ENCODE results near the gene DOCK2.
"Not testable (repeated sequence)": the region's sequence is repeated elsewhere in the genome, so short reads cannot be mapped to it uniquely, and the experiment has no call there.

The DOCK2 gene

GRCh38 chr5:169641253-169641652, 4.2 kb downstream of the DOCK2 start:
- DNase-seq: no peak

GRCh38 chr5:169646856-169647255, 9.8 kb downstream of the DOCK2 start:
- DNase-seq: no peak

DNA sequence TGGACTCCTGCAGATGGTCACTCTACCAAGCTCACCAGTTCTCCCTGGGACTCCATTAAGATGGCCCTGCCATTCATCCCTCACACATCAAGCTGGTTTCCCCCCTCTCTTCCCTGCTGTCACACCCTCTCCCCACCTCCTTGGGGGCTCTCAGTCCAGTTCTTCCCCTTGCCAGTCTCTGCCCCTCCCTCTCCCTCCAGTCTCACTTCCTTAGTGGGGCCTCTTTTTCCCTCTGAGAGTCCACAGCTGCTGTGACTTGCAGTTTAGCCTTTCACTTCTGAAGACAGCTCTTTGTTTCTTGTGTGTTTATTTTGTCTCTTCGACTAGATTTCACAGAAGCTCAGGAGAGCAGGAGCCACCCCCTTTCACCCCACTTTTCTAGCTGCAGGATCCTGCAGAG, 10.5 kb downstream of the DOCK2 start:
- peak in 1 of 2 experiments; percentile 6 for DNase-seq

- DNase-seq: no peak
These were observed 11.7 kb downstream of the DOCK2 start for GRCh38 chr5:169648725-169649310.

GRCh38 chr5:169649486-169649885, 12.4 kb downstream of the DOCK2 start:
- DNase-seq: no peak

GRCh38 chr5:169650701-169651331, 13.7 kb downstream of the DOCK2 start:
- no peak for DNase-seq

DNA sequence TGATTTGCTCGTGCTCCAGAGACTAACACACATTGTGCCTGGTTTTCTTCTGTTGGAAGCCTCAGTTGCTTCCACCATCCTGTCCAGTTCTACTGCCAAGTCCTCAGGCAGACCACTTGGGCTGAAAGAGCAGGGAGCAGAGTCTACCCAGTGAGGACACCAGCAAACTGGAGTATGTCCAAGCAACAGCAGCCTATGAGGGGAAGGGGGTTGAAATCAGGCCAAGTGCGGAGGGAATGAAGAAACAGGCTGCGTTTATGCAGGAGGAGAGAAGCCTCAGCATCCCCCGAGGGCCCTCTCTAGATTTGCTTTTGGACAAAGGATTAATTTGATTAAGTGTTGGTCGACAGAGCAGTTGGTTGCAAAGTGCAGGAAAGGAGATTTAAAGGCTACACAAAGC, 14.5 kb downstream of the DOCK2 start:
- DNase-seq: no peak

DNA sequence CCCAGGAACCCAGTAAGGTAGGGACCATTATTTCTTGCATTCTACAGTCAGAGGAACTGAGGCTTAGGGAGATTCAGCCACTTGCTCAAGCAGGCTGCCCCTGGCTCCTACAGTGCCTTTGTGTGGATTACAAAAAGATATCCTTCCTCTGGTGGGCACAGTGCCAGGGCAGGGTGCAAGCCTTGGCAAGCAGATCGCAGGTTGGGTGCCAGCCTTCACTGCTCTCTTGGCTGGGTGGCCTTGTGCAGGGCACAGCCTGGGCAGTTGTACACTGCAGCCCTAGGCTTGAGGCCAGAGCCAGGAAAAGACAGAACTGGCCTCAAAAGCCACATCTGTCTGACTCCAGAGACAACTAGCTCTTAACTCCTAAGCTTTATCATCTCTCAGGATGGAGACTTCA, 15.0 kb downstream of the DOCK2 start:
- DNase-seq: no peak

DNA sequence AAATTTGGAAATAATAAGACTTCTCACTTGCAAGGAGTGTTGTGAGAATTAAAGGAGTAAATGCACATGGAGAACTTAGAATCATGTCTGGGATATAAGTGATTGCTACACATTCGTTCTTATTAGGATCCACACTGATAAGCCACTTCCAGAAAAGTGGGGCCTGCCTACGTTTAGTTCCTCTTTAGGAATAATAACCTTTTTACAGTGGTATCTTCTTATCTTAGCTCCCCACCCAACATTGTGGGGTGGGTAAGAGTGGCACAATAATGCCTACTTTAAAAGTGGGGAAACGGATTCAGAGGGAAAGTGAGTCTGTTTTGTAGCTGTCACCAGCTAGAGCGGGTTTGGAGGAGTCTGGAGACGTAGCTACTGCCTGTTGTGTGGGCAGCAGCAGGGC, 16.0 kb downstream of the DOCK2 start:
- DNase-seq: no peak

DNA sequence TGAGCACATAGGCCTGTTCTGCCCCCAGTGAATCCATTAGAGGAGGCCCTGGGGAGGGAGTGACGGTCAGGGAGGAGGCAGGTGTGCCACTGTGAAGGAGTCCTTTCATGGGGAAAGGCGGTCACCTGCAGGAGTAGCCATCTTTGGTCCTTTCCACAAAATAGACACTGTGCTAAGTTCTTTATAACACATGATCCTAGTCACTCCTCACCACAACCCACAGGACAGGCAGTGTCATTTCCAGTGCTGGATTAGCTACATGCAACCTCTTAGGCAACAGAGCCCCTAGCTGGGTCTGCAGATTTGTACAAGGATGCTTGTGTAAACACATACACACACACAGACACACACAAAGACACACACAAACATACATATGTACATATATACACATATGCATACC, 18.3 kb downstream of the DOCK2 start:
- DNase-seq: no peak

DNA sequence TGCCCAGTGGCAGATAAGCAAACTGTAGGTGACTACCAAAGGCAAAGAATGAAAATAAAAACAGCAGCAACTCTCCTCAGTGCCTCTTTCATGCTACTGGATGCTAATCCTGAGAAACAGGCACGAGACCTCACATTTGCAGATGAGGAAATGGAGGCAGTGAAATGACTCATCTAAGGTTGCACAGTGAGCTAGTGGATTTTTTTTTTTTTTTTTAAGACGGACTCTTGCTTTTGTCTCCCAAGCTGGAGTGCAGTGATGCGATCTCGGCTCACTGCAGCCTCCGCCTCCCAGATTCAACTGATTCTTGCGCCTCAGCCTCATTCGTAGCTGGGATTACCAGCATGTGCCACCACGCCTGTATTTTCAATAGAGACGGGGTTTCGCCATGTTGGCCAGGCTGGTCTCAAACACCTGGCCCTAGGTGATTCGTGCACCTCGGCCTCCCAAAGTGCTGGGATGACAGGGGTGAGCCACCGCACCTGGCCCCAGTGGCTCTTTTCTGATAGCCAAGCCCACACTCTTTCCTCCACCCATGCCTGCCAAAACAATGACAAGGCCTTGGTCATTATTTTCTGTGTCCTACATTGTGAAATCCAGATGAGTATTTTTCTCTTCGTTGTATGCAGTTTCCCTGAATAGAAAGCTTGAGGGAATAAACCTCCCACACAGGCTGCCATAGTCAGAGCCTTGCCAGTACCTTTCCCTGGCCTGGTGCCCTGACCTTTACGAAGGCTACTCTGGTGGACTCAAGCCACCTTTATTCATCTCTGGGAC, 19.2 kb downstream of the DOCK2 start:
- no peak for DNase-seq

DNA sequence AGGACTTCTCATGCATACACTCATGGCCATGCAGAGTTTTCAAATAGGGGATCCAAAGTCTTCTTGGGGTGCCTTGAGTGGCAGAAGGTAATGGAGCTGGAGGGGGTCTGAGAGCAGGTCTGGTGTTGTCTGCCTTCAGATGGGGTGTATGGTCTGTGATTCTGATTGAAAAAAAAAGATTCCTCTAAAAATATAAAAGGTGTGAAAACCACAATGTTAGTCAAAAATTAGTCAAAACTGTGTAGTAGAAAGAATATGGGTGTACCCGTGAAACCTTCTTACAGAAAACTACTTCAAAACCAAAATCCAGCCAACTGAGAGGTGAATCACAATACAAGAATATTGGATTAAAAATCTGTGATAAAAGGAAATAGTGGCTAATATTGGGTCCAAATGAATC, 20.1 kb downstream of the DOCK2 start:
- DNase-seq: no peak

DNA sequence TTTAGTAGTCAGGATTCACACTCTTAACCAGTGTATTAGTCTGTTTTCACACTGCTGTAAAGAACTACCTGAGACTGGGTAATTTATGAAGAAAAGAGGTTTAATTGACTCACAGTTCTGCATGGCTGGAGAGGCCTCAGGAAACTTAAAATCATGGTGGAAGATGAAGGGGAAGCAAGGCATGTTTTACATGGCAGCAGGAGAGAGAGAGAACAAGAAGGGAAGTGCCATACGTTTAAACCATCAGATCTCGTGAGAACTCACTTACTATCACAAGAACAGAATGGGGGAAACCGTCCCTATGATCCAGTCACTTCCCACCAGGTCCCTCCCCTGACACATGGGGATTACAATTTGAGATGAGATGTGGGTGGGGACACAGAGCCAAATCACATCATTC, 25.4 kb downstream of the DOCK2 start:
- not testable (repeated sequence) for DNase-seq

- no peak for DNase-seq
These were observed 26.5 kb downstream of the DOCK2 start for GRCh38 chr5:169663537-169663936.

DNA sequence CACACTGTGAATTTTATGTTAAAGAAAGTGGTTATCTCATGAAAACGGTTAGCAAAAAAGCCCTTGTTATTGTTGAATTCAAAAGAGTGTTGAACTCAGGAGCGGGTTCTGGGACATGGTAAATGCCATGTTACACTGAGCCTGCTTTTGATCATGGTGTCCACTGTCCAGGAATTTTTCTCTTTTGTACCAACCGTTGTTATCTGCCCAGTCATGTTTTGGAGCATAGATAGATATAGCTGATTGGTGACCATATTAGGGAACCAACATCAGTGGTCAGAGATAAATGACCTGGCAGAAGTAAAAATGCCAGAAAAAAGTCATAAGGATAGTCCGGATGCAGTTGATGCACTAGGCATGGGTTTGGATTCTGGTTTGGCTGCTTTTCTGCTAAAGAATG, 29.3 kb downstream of the DOCK2 start:
- no peak for DNase-seq

DNA sequence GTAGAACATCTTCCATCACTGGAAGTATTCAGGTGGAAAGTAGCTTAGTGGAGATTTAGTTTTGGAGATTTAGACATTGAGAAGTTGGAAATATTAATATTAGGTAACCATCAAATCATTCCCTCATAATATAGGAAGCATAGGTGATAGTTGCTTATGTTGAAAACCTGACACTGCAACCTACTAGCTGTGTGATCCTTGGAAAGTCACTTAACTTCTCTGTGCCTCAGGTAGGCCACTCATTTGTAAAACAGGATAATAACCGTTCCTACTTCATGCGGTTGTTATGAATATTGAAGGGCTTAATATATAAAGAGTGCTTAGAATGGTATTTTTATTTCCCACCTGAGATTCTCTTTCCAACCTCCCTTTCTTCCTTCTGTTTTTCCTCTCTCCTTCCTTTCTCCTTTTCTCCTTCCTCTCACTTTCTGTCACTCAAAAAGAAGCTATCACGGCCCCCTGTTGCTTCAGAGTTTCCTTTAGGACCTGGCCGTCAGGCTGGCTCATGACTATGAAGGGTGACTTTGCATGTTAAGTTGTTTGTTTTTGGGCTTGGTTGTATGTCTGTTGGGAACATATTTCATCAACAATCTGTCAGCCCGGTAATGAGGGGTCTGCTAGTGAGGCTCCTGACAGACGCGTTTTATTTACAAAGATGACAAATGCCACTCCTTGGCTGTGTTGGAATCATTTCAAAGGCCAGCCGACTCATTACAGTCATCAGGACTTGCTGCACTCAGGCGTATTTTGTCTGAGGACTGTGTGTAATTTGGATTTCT, 31.0 kb downstream of the DOCK2 start:
- DNase-seq: no peak

DNA sequence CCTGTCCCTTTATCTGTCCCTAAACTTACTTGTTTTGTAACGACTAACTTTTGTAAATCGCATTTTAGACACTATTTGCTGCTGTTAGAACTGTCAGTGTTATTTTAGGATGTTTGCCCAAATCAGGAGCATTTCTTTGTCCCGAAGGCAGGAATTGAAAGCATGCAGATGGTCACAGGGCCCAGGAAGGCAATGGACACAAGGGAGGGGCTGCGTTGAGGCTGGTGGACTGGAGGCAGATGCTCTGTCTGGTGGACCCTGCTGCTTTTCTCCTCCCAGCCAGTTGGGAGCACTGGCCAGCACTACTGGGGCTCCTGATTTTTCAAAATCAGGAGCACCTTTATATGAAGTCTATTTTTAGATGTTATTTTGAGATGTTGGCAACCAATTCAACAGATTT, 31.7 kb downstream of the DOCK2 start:
- no peak for DNase-seq

DNA sequence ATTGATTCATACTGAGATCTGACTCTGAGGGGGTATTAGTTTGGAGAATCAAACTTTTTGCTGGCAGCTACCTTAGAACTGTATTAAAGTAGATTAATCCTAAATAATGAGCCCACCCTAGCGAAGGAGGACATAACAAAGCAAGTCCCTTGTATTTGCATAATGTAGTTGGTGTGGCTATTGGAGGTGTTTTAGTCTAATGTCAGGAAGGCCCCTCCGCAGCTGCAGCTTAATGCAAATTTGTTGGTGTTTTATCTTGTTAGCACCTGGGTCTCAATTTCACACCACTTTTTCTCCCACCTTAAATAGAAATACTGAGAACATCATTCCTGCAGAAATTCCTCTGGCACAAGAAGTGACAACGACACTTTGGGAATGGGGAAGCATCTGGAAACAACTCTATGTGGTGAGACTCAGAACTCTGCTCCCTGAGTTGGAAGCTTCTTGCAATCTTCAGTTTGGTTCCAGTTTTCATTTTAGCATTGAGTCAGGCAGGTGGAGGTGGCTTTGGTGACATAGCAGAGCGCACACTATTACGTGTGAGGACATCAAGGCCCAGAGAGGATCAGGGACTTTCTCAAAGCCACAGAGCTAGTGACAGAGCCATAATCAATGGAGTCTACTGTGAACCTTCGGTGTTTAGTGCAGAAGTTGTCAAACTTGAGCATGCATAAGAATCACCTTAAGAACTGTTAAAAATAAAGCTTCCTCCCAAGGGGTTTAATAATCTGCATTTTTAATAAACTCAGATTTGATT, 33.9 kb downstream of the DOCK2 start:
- DNase-seq: no peak

GRCh38 chr5:169682026-169682425, 45.0 kb downstream of the DOCK2 start:
- no peak for DNase-seq

DNA sequence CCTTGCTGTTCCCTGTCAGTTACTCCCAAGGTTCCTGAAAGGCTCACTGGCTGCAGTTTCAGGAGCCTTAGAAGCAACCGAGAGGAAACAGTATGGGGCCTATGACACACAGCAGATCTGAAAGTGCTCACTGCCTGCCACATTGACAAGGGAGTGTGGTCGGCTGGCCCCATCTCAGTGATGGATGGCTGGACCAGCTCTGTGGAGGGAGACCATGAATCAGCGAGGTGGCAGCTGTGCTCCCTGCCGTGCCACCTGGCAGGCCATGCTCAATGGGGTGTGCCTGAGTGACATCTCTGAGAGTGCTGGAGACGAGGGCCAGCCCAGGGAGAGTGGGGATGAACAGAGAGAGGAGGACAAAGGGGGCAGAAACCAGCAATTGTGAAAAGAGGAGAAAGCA, 49.1 kb downstream of the DOCK2 start:
- DNase-seq: no peak

DNA sequence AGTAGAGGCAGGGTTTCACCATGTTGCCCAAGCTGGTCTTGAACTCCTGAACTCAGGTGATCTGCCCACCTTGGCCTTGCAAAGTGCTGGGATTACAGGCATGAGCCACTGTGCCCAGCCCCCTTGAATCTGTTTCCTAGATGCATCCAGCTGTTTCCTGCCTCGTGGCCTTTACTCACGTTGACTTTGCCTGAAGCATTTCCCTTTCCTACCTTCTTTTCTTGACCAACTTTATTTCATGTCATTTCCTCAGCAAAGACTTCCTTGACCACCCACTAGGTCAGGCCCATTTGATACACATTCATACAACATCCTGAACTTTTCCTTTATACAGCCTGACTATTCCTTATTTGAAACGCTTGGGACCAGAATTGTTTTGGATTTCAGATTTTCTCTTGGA, 51.0 kb downstream of the DOCK2 start:
- no peak for DNase-seq

DNA sequence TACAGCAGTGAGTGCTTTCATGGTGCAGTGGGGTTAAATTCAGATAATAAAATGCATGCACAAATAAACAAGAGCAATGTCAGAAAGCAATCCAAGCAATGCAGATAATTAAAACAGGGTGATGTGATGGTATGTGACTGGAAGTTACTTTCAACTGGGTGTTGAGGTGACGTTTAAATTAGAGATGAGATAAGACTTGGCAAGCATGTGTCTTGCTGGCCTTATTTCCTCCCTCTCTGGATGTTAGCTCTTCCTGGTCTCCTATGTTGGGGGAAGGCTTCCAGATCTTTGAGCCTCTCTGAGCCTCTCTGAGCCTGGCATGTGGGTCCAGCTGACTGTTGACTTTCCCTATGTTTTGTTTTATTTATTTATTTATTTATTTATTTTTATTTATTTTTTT, 54.4 kb downstream of the DOCK2 start:
- DNase-seq: no peak

DNA sequence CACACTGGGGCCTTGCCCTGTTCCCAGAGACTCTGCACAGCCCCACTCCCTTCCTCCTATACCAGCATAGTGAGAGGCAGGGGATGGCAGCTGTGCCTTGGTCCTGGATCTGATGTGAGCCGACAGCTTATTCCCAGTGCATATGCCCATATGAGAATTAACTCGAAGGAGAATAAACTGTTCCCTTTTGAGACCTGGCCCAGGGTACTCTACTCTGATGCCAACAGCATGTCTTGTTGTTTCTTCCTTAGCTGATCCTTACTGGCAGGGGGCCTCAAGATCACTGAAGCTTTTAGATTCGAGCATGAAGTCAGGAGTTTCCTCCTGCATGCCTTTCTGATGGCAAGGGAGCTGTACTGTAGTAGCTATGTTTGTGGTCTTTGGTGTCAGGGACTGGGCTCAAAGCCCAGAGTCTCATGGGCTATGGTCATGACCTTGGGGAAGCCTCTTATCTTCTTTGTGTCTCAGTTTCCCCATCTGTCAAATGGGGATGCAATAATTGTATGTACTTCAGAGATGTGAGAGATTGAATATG, 57.1 kb downstream of the DOCK2 start:
- no peak for DNase-seq
